Activated T-cell treated with anti-CD3 and anti-CD28 coated beads, Interleukin-2, amount 50 U/mL, for 4 hours (primary cell): ENCODE results near the gene B4GALT2. TPM values are rescaled to one million over a fixed set of nuclear protein-coding genes. Genes with fewer than 3 reads are reported as not detected.

Experiments
- ATAC-seq, 2 donors: fragments of 200-7000 bp; cut with Tn5 transposase; one replicate each; pipeline ENCODE4 v1.10.0; 2021
- DNase-seq: peaks from one replicate; pipeline ENCODE4 v3.0.0-alpha.2; 2020
- H3K27me3 Mint-ChIP-seq: one replicate; pipeline ENCODE4 v1.8.0; 2021; ENCODE audit warnings: low read depth, mixed read lengths
- H3K36me3 Mint-ChIP-seq: one replicate; pipeline ENCODE4 v1.8.0; 2022; ENCODE audit warnings: mixed read lengths; ENCODE audit not compliant: insufficient read depth
- H3K4me1 Mint-ChIP-seq: one replicate; pipeline ENCODE4 v1.8.0; 2021; ENCODE audit warnings: low read depth, mixed read lengths
- H3K4me3 Mint-ChIP-seq: one replicate; pipeline ENCODE4 v1.8.0; 2021; ENCODE audit warnings: mild to moderate bottlenecking, moderate library complexity, mixed read lengths
- H3K9me3 Mint-ChIP-seq: one replicate; pipeline ENCODE4 v1.8.0; 2021; ENCODE audit warnings: mixed read lengths
- total RNA-seq, 3 donors: library from RNA; stranded (reverse); gene quantifications; one replicate each; pipeline ENCODE4 v1.2.1, GENCODE V29; 2021

Gene B4GALT2
- total RNA-seq, 3 donors from 2014 or later, result 32.1 to 35.1 (median 33.7) TPM

- H3K4me3 Mint-ChIP-seq, result no peak overlapping the region
- ATAC-seq, result no peak
- H3K27me3 Mint-ChIP-seq, result no peaks in the 10 kb centered on the region
- no peak for DNase-seq
- no peaks in the 10 kb centered on the region for H3K9me3 Mint-ChIP-seq
- peaks cover 5% of the 10 kb centered on the region for H3K4me1 Mint-ChIP-seq
- no peaks in the 10 kb centered on the region for H3K36me3 Mint-ChIP-seq
Measured at GRCh38 chr1:44012404-44012803, 33.4 kb downstream of the B4GALT2 start.

GRCh38 chr1:44012941-44013609, 34.1 kb downstream of the B4GALT2 start:
- Mint-ChIP-seq H3K27me3 (no peaks in the 10 kb centered on the region), H3K36me3 (no peaks in the 10 kb centered on the region), H3K4me1 (peaks cover 5% of the 10 kb centered on the region), H3K4me3 (no peak overlapping the region), H3K9me3 (no peaks in the 10 kb centered on the region)
- ATAC-seq (no peak), DNase-seq (no peak)

DNA sequence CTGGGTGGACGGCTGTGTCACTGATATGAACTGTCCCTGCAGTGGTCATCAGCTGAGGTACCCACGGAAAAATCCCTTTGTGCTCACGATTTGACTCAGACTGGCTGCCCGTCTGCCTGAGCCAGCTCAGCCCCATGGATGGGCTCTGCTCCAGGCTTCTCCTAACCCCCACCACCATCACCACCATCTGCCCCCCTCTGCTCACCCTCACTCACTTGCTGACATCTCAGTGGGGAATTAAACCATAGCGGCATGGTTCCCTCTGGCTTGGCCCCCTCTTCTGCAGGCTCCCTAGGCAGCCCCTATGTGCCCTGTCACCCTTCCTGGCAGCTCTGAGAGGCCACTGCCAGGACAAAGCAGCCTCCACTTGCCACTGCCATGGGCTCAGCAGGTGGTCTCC, 34.9 kb downstream of the B4GALT2 start:
- Mint-ChIP-seq H3K27me3 (no peaks in the 10 kb centered on the region), H3K9me3 (no peaks in the 10 kb centered on the region), H3K4me3 (no peak overlapping the region), H3K36me3 (no peaks in the 10 kb centered on the region), H3K4me1 (peaks cover 5% of the 10 kb centered on the region)
- no peak for DNase-seq
- ATAC-seq, result no peak

DNA sequence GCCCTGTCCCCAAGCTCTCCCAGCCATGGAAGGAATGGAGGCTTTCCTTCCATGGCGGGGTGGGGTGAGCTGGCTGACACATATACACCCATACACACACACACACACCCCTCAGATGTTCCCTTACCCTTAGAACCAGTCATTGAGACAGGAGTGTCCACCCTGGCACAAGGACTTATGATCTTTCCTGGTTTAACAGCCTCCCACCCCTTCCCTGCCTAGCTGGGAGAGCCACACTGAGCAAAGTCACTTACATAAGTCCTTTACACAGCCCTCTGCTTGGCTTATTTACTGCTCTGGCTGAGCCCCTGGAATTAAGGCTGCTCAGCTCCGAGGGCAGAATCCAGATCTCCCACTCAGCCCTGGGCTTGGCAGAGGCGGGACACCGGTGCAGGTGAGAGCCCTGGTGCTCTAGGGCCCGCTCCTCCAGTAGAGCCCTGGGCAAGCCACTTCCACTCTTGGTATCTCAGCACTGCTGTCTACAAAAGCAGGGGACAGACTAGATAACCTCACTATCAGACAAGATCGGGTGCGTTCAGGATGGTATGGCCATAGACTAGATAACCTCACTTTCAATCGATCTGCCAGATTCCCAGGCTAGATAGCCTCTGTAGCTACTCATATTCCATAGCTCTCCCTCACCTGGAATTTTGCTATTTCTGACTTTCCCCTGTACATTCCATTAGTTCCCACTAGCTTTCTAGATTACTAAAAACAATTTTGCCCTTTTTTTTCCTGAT, 35.5 kb downstream of the B4GALT2 start:
- no peaks in the 10 kb centered on the region for H3K36me3 Mint-ChIP-seq
- no peak for DNase-seq
- H3K4me3 Mint-ChIP-seq, result no peak overlapping the region
- H3K9me3 Mint-ChIP-seq, result no peaks in the 10 kb centered on the region
- H3K4me1 Mint-ChIP-seq, result peaks cover 5% of the 10 kb centered on the region
- no peaks in the 10 kb centered on the region for H3K27me3 Mint-ChIP-seq
- ATAC-seq, result no peak

DNA sequence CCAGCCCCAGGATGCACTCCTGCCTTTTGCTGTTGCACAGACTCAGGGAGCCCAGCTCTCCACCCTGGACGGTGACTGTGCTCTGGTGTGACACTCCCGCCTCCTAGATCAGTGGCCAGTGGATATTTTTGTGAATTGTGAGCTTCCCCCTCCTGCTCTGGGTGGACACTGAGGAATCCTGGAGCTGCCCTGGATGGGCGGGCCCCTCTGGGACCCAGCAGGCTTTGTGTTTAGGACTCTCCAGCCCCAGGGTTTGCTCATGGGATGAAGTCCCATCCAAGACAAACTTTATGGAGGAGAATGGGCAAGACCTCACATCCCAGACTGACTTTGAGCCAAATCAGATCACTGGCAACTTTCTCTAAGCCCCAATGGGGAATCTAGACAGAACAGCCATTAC, 36.2 kb downstream of the B4GALT2 start:
- Mint-ChIP-seq H3K36me3 (no peaks in the 10 kb centered on the region), H3K9me3 (no peaks in the 10 kb centered on the region), H3K4me1 (peaks cover 5% of the 10 kb centered on the region), H3K27me3 (no peaks in the 10 kb centered on the region), H3K4me3 (no peak overlapping the region)
- ATAC-seq (no peak), DNase-seq (no peak)

- H3K27me3 Mint-ChIP-seq, result no peaks in the 10 kb centered on the region
- no peaks in the 10 kb centered on the region for H3K36me3 Mint-ChIP-seq
- peaks cover 5% of the 10 kb centered on the region for H3K4me1 Mint-ChIP-seq
- no peak for DNase-seq
- H3K4me3 Mint-ChIP-seq, result no peak overlapping the region
- ATAC-seq, result no peak
- no peaks in the 10 kb centered on the region for H3K9me3 Mint-ChIP-seq
Measured at GRCh38 chr1:44016041-44016889, 37.3 kb downstream of the B4GALT2 start.

DNA sequence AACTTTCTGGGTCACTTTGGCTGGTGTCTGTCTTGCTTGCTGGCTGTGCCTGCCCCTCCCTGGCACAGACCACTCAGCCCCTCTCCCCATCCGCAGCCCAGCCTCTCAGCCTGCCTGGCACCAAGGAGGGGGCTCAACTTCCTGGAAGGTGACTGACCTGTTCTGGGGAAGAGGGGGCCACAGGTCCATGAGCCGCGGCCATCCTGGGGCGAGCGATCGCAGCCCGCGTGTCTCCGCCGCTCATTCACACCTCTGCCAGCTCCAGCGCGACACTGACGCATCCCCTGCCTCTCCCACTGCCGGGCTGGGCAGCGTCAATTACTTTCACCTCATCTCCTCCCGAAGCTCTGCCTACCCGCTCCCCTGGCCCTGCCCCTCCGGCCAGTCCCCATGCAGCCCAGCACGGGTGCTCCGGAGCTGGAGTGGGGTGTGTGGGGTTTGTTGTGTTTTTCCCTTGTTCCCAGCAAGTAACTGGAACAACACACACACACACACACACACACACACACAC, 37.9 kb downstream of the B4GALT2 start:
- Mint-ChIP-seq H3K27me3 (no peaks in the 10 kb centered on the region), H3K9me3 (no peaks in the 10 kb centered on the region), H3K36me3 (no peaks in the 10 kb centered on the region), H3K4me3 (no peak overlapping the region), H3K4me1 (peaks cover 5% of the 10 kb centered on the region)
- ATAC-seq (no peak), DNase-seq (no peak)

- Mint-ChIP-seq H3K9me3 (no peaks in the 10 kb centered on the region), H3K4me3 (no peak overlapping the region), H3K36me3 (peaks cover 4% of the 10 kb centered on the region), H3K4me1 (no peaks in the 10 kb centered on the region), H3K27me3 (no peaks in the 10 kb centered on the region)
- DNase-seq, result no peak
- no peak for ATAC-seq
Measured at GRCh38 chr1:44019466-44019948, 40.5 kb downstream of the B4GALT2 start.

DNA sequence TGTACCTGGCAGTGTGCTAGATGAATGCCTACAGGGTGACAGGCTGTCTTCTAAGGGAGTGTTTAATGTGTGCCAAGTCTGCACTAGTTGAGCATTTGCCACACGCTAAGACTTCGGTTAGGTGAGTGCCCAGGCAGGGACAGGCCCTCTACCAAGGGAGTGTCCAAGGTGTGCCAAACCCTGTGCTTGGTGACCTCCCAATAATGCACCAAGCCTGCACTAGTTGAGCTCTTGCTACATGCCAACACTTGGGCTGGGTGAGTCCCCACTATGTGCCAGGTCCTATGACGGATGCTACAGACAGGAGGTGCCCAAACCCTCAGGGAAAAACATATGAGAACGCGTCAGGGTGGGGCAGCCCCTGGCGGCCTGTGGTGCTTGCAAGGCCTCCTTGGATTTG, 41.5 kb downstream of the B4GALT2 start:
- ATAC-seq (no peak), DNase-seq (no peak)
- no peaks in the 10 kb centered on the region for H3K4me1 Mint-ChIP-seq
- H3K9me3 Mint-ChIP-seq, result no peaks in the 10 kb centered on the region
- no peaks in the 10 kb centered on the region for H3K27me3 Mint-ChIP-seq
- H3K36me3 Mint-ChIP-seq, result peaks cover 4% of the 10 kb centered on the region
- H3K4me3 Mint-ChIP-seq, result no peak overlapping the region

- no peaks in the 10 kb centered on the region for H3K27me3 Mint-ChIP-seq
- peaks cover 4% of the 10 kb centered on the region for H3K36me3 Mint-ChIP-seq
- H3K4me1 Mint-ChIP-seq, result no peaks in the 10 kb centered on the region
- DNase-seq (no peak), ATAC-seq (no peak)
- H3K4me3 Mint-ChIP-seq, result no peak overlapping the region
- no peaks in the 10 kb centered on the region for H3K9me3 Mint-ChIP-seq
Measured at GRCh38 chr1:44021156-44021555, 42.1 kb downstream of the B4GALT2 start.

GRCh38 chr1:44021581-44022321, 42.7 kb downstream of the B4GALT2 start:
- DNase-seq, result no peak
- Mint-ChIP-seq H3K36me3 (peaks cover 4% of the 10 kb centered on the region), H3K4me3 (no peak overlapping the region), H3K4me1 (no peaks in the 10 kb centered on the region), H3K27me3 (no peaks in the 10 kb centered on the region), H3K9me3 (no peaks in the 10 kb centered on the region)
- ATAC-seq, result no peak

- DNase-seq, result no peak
- Mint-ChIP-seq H3K4me1 (peaks cover 12% of the 10 kb centered on the region), H3K9me3 (no peaks in the 10 kb centered on the region), H3K27me3 (no peaks in the 10 kb centered on the region), H3K36me3 (peaks cover 8% of the 10 kb centered on the region), H3K4me3 (no peak overlapping the region)
- no peak for ATAC-seq
Measured at GRCh38 chr1:44024031-44024902, 45.3 kb downstream of the B4GALT2 start.

- peaks cover 17% of the 10 kb centered on the region for H3K4me1 Mint-ChIP-seq
Measured at GRCh38 chr1:44024903-44025525, 46.0 kb downstream of the B4GALT2 start.

More at GRCh38 chr1:44024903-44025525, 46.0 kb downstream of the B4GALT2 start:
- Mint-ChIP-seq H3K36me3 (peaks cover 8% of the 10 kb centered on the region), H3K9me3 (no peaks in the 10 kb centered on the region), H3K27me3 (no peaks in the 10 kb centered on the region), H3K4me3 (no peak overlapping the region)
- no peak for ATAC-seq
- DNase-seq, result no peak
